ENCODE results near the gene PCLO. TPM values are rescaled to one million over a fixed set of nuclear protein-coding genes. Genes with fewer than 3 reads are reported as not detected.

The PCLO gene
- total RNA-seq, 1 experiment from 2014 or later: 3.1 TPM

- no peak overlapping the region for H2BK120ac ChIP-seq (ENCODE audit: low read depth, low read length, poor library complexity, severe bottlenecking)
- H2BK15ac ChIP-seq (ENCODE audit: low read depth, low read length): no peak overlapping the region
- H2BK20ac ChIP-seq (ENCODE audit: low read depth, low read length, poor library complexity, severe bottlenecking): no peak overlapping the region
- no peaks in the 10 kb centered on the region for H3K23me2 ChIP-seq (ENCODE audit: insufficient read length, low read depth, low read length, poor library complexity, severe bottlenecking)
- H2AFZ ChIP-seq (ENCODE audit: low read length): no peak overlapping the region
- H3K9me3 ChIP-seq (ENCODE audit: control insufficient read depth, low read depth, low read length): no peaks in the 10 kb centered on the region
- peaks cover 11% of the 10 kb centered on the region; the same call in 1 of the 2 replicates for H3K4me1 ChIP-seq (ENCODE audit: insufficient read depth, low read length)
- H3K9me3 Mint-ChIP-seq: peaks cover 12 to 13% of the 10 kb centered on the region in 2 experiments
- no peaks in the 10 kb centered on the region for H3K79me2 ChIP-seq (ENCODE audit: insufficient read depth, low read length)
- H3K4me1 Mint-ChIP-seq: peaks cover 14 to 19% of the 10 kb centered on the region in 2 experiments
- peak overlapping the region in 1 of 3 experiments; percentile 66; a peak in 2 of 7 replicates for H3K27ac Mint-ChIP-seq
- H3K56ac ChIP-seq (ENCODE audit: insufficient read length, low read depth, low read length): no peak overlapping the region
- no peak overlapping the region for H4K5ac ChIP-seq (ENCODE audit: insufficient read length, low read depth, low read length)
- H4K8ac ChIP-seq (replicated peaks; ENCODE audit: insufficient read length, low read depth, low read length): no peak overlapping the region
- no peaks in the 10 kb centered on the region for H4K20me1 ChIP-seq (ENCODE audit: control insufficient read depth, insufficient read depth, insufficient read length)
- H2BK5ac ChIP-seq (ENCODE audit: insufficient read length, low read length): no peak overlapping the region
- peaks cover 9 to 15% (median 10%) of the 10 kb centered on the region in 3 experiments for H3K36me3 Mint-ChIP-seq (ENCODE audit: insufficient read depth in 1 of 3, low read depth in 3 of 3)
- no peak overlapping the region for H3K23ac ChIP-seq (ENCODE audit: insufficient read length, low read depth, low read length)
- H3K27me3 ChIP-seq (ENCODE audit: insufficient read depth, low read length): no peaks in the 10 kb centered on the region
- H3K14ac ChIP-seq (ENCODE audit: insufficient read depth, low read length): no peak overlapping the region
- H3K27me3 Mint-ChIP-seq (ENCODE audit: low read depth): no peaks in the 10 kb centered on the region
- H3K4me3 Mint-ChIP-seq: no peak overlapping the region
- WGBS (ENCODE audit: extremely low coverage, insufficient read length, low lambda C conversion rate): no CpG with 5 or more reads among the region's 2 CpGs
- no peak overlapping the region for H3K18ac ChIP-seq (ENCODE audit: insufficient read length, low read depth, low read length)
- no peak for TF ChIP-seq CTCF (conservative IDR thresholded peaks at IDR 0.05)
- no peaks in the 10 kb centered on the region for H3K79me1 ChIP-seq (ENCODE audit: insufficient read depth, low read depth, low read length, poor library complexity, severe bottlenecking)
- no peak overlapping the region for H4K91ac ChIP-seq (ENCODE audit: insufficient read length, low read depth, low read length)
- H3K27ac ChIP-seq (ENCODE audit: insufficient read length, low read depth, low read length): no peak overlapping the region
- H3K4ac ChIP-seq (ENCODE audit: low read depth, low read length): no peak overlapping the region
- no peak overlapping the region for H3T11ph ChIP-seq (ENCODE audit: low read length)
- no peak overlapping the region for H3K4me2 ChIP-seq (ENCODE audit: insufficient read depth, insufficient read length, low read length)
- no peak overlapping the region for H2BK12ac ChIP-seq (ENCODE audit: insufficient read length, low read depth, low read length)
- no peak for DNase-seq
- no peak overlapping the region for H2AK5ac ChIP-seq (ENCODE audit: insufficient read length, low read length)
- H3K9ac ChIP-seq (ENCODE audit: extremely low read depth, insufficient read length, low read length): no peak overlapping the region
Measured at GRCh38 chr7:83117466-83117865, 45.2 kb downstream of the PCLO start.
